Retinal pigment epithelial cell (primary cell): ENCODE measurements around the gene LIN37.

Experiments
- DNase-seq: peaks from one replicate; pipeline ENCODE4 v3.0.0-alpha.2; 2010; ENCODE audit warnings: low read depth
- H3K4me3 ChIP-seq: 2 replicates; pipeline ENCODE4 v1.5.1; 2011; ENCODE audit warnings: mild to moderate bottlenecking, low read length, control low read depth, moderate library complexity
- CTCF ChIP-seq: conservative IDR thresholded peaks from 2 replicates; pipeline ENCODE4 v1.5.1; 2011; ENCODE audit warnings: low read depth, low read length, control low read depth, inconsistent platforms

LIN37 gene

GRCh38 chr19:35785339-35785627 lies 36.9 kb downstream of the LIN37 start:
- no peak for TF ChIP-seq CTCF
- DNase-seq: no peak
- H3K4me3 ChIP-seq: no peak overlapping the region

GRCh38 chr19:35786299-35787160 lies 38.2 kb downstream of the LIN37 start:
- no peak overlapping the region for H3K4me3 ChIP-seq
- TF ChIP-seq CTCF: no peak
- DNase-seq: no peak

GRCh38 chr19:35787227-35787799 lies 38.9 kb downstream of the LIN37 start:
- TF ChIP-seq CTCF: no peak
- no peak overlapping the region for H3K4me3 ChIP-seq
- DNase-seq: no peak

- H3K4me3 ChIP-seq: no peak overlapping the region
- DNase-seq: no peak
- TF ChIP-seq CTCF: no peak
Observed at GRCh38 chr19:35788205-35788960, 40.0 kb downstream of the LIN37 start.

GRCh38 chr19:35789195-35789977 lies 41.0 kb downstream of the LIN37 start:
- no peak overlapping the region for H3K4me3 ChIP-seq
- DNase-seq: no peak
- no peak for TF ChIP-seq CTCF

GRCh38 chr19:35789978-35790944 lies 41.9 kb downstream of the LIN37 start:
- DNase-seq: no peak
- no peak overlapping the region for H3K4me3 ChIP-seq
- no peak for TF ChIP-seq CTCF
